Mammary epithelial cell (primary cell): Measurements from ENCODE around the gene TUBE1.

Source experiments
- CTCF ChIP-seq, 2 donors: IDR thresholded peaks in 1 of 2; conservative IDR thresholded peaks in 1 of 2; 2 replicates each; pipeline ENCODE4 v1.5.1; 2011 to 2012; ENCODE audit warnings: inconsistent platforms in 2 of 2, low read length in 2 of 2, mild to moderate bottlenecking in 2 of 2, control low read depth in 1 of 2, low read depth in 1 of 2; ENCODE audit not compliant: insufficient read depth in 1 of 2; ENCODE audit errors: extremely low read depth in 1 of 2
- EZH2 ChIP-seq: IDR thresholded peaks from 2 replicates; pipeline ENCODE4 v1.6.1; 2012; ENCODE audit warnings: low read length, inconsistent platforms, borderline replicate concordance

GRCh38 chr6:112024464-112024863 lies 62.8 kb downstream of the TUBE1 start:
- TF ChIP-seq CTCF (conservative IDR thresholded peaks at IDR 0.05 in 1 of 2, IDR thresholded peaks at IDR 0.05 in 1 of 2; ENCODE audit: extremely low read depth in 1 of 2, insufficient read depth in 1 of 2, low read depth in 1 of 2, low read length in 2 of 2) (no peak), EZH2 (no peak)
